Nephron (organoid): ENCODE results near the gene FAM89B.

Experiments used
- H3K27ac Mint-ChIP-seq, 3 experiments: 2 replicates each; pipeline ENCODE4 v1.8.0; 2020; ENCODE audit warnings: mixed read lengths in 3 of 3, mild to moderate bottlenecking in 2 of 3, moderate library complexity in 1 of 3
- H3K27me3 Mint-ChIP-seq: 2 replicates; pipeline ENCODE4 v1.8.0; 2021; ENCODE audit warnings: low read depth, mild to moderate bottlenecking, moderate library complexity, mixed read lengths
- H3K36me3 Mint-ChIP-seq: 2 replicates; pipeline ENCODE4 v1.8.0; 2020; ENCODE audit warnings: low read depth, mixed read lengths
- H3K4me1 Mint-ChIP-seq: 2 replicates; pipeline ENCODE4 v1.8.0; 2020; ENCODE audit warnings: mixed read lengths
- H3K4me3 Mint-ChIP-seq, 3 experiments: 2 replicates each; pipeline ENCODE4 v1.8.0; 2020; ENCODE audit warnings: mild to moderate bottlenecking in 3 of 3, mixed read lengths in 3 of 3, moderate library complexity in 2 of 3
- H3K9me3 Mint-ChIP-seq: 2 replicates; pipeline ENCODE4 v1.8.0; 2020; ENCODE audit warnings: mixed read lengths
- TF ChIP-seq, protein P1 (sequence below), 3 experiments: fragments of 200-600 bp; sonication (generic); IDR thresholded peaks; one replicate each; pipeline ENCODE4 v1.5.0; 2021; ENCODE audit warnings: antibody characterized with exemption in 3 of 3; ENCODE audit not compliant: unreplicated experiment in 3 of 3

Gene FAM89B

DNA sequence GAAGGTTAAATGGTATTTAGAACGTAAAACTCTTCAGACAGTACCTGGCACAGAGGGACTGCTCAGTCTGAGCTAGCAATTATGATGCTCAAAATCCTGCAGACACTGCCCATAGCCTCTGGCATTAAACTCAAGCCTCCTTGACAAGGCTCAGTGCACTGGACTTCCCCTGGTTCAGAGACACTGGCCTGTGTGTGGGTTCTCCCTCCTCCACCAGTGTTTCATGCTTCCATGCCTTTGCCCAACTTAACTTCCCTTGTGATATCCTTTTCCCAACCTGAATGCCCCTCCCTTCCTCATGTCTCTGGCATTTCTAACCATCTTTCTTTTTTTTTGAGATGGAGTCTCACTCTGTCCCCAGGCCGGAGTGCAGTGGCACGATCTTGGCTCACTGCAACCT, 23.2 kb upstream of the FAM89B start:
- peaks cover 47% of the 10 kb centered on the region for H3K27me3 Mint-ChIP-seq
- no peak overlapping the region for H3K4me3 Mint-ChIP-seq
- H3K27ac Mint-ChIP-seq, result peak overlapping the region in 1 of 3 experiments; percentile 1
- TF ChIP-seq, protein P1, sequence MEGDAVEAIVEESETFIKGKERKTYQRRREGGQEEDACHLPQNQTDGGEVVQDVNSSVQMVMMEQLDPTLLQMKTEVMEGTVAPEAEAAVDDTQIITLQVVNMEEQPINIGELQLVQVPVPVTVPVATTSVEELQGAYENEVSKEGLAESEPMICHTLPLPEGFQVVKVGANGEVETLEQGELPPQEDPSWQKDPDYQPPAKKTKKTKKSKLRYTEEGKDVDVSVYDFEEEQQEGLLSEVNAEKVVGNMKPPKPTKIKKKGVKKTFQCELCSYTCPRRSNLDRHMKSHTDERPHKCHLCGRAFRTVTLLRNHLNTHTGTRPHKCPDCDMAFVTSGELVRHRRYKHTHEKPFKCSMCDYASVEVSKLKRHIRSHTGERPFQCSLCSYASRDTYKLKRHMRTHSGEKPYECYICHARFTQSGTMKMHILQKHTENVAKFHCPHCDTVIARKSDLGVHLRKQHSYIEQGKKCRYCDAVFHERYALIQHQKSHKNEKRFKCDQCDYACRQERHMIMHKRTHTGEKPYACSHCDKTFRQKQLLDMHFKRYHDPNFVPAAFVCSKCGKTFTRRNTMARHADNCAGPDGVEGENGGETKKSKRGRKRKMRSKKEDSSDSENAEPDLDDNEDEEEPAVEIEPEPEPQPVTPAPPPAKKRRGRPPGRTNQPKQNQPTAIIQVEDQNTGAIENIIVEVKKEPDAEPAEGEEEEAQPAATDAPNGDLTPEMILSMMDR (IDR thresholded peaks at IDR 0.05; ENCODE audit: unreplicated experiment in 3 of 3), result no peak
- H3K4me1 Mint-ChIP-seq, result peaks cover 12% of the 10 kb centered on the region
- H3K36me3 Mint-ChIP-seq, result peaks cover 59% of the 10 kb centered on the region
- H3K9me3 Mint-ChIP-seq, result no peaks in the 10 kb centered on the region

DNA sequence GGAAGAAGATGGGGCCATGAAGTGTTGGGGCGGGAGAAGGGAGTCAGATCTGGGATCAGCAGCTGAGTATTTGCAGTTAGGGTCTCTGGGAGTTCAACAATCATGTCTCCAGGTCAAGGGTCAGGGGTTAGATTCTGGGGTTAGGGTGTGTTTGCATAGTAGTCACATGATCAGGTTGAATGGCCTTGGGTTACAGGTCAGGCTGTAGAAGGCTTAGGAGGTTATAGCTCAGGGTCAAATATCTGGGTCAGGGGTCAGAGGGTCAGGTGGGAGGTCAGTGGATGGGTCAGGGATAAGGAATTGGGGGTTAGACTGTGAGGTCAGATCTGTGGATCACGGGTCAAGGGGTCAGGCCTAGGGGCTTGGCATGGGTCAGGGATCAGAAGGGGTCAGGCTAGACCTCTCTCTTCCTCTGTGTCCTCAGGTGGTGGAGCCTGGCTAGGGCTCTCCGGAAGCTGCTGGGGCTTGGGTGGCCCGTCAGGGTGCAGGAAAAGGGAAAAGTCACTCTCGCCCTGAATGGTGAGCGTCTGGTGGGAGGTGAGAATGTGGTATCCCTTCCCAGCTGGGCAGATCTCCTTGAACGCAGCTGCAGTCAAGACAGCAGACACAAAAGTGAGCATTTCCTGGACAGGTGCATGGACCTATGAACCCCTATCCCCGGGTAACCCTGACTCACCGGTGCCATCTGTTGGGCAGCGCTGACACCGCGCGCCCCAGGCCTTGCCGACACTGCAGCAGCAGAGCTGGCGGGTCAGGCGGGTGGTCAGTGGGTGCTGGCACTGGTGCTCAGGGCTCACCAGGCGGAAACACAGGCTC, 20.6 kb upstream of the FAM89B start:
- TF ChIP-seq, protein P1 (IDR thresholded peaks at IDR 0.05; ENCODE audit: unreplicated experiment in 3 of 3), result peak; percentile 31 to 42 (median 32)
- peaks cover 30% of the 10 kb centered on the region for H3K27me3 Mint-ChIP-seq
- H3K36me3 Mint-ChIP-seq, result peaks cover 40% of the 10 kb centered on the region
- no peaks in the 10 kb centered on the region for H3K9me3 Mint-ChIP-seq
- H3K27ac Mint-ChIP-seq, result no peak overlapping the region
- peak overlapping the region in 1 of 3 experiments; percentile 12 for H3K4me3 Mint-ChIP-seq
- peaks cover 32% of the 10 kb centered on the region for H3K4me1 Mint-ChIP-seq

DNA sequence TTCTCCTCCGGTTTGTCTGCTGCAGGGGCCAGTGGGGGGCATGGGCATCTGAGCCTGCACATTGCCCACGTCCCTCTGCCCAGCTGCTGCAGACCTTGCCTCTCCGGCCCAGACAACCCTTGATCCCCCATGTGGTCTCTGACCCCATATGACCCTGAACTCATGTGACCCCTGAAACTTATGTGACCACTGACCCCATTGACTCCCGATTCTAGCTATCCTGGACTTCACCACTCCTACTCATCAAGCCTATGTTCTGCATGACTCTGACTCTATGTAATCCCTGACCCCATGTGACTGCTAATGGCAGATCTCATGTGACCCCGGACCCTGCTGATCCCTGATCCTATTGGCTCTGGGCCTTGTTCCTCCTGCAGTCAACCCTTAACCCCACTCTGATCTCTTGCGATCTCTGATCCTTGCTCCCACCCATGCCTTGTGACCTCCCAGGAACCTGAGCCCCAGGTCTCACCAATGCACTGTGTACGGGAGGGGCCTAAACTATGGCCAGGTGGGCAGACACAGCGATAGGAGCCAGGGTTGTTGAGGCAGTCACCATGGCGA, 19.9 kb upstream of the FAM89B start:
- TF ChIP-seq, protein P1 (IDR thresholded peaks at IDR 0.05; ENCODE audit: unreplicated experiment in 3 of 3), result peak in 2 of 3 experiments; percentile 1 to 4
- Mint-ChIP-seq H3K27ac (no peak overlapping the region), H3K9me3 (no peaks in the 10 kb centered on the region), H3K4me3 (no peak overlapping the region), H3K36me3 (peaks cover 40% of the 10 kb centered on the region), H3K4me1 (peaks cover 39% of the 10 kb centered on the region), H3K27me3 (peaks cover 30% of the 10 kb centered on the region)

DNA sequence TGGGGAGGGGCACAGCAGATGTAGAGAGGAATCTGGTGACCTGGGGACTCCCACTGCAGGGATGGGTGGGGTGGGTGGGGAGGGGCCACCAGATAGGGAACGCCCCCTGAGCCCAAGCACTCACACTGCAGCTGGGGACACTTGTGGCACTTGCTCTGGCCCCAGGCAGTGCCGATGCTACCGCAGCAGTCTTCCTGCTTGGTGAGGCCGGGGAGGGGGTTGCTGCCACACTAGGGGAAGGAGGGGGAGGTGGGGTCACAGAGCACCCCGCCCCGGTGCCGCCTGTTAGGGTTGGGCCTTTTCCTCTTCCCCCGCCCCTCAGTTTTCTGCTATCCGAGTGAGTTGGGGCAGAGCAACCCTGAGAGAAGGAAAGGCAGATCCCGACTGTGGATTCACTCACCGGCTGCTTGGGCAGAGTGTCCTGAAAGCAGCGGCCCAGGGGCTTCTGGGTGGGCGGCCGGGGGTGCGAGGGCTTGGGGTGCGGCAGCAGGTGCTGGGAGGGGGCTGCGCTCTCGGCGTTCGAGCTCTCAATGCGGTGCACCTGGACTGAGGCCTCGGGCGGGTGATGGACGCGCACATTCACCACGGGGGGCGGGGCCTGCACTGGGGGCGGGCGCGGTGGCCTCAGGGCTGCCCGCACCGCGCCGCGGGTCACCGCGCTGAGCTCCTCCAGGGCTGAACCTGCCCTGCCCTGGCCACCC, 18.9 kb upstream of the FAM89B start:
- no peaks in the 10 kb centered on the region for H3K9me3 Mint-ChIP-seq
- no peak overlapping the region for H3K4me3 Mint-ChIP-seq
- TF ChIP-seq, protein P1 (IDR thresholded peaks at IDR 0.05; ENCODE audit: unreplicated experiment in 3 of 3), result no peak
- peaks cover 40% of the 10 kb centered on the region for H3K4me1 Mint-ChIP-seq
- peaks cover 25% of the 10 kb centered on the region for H3K27me3 Mint-ChIP-seq
- H3K27ac Mint-ChIP-seq, result no peak overlapping the region
- H3K36me3 Mint-ChIP-seq, result peaks cover 33% of the 10 kb centered on the region

DNA sequence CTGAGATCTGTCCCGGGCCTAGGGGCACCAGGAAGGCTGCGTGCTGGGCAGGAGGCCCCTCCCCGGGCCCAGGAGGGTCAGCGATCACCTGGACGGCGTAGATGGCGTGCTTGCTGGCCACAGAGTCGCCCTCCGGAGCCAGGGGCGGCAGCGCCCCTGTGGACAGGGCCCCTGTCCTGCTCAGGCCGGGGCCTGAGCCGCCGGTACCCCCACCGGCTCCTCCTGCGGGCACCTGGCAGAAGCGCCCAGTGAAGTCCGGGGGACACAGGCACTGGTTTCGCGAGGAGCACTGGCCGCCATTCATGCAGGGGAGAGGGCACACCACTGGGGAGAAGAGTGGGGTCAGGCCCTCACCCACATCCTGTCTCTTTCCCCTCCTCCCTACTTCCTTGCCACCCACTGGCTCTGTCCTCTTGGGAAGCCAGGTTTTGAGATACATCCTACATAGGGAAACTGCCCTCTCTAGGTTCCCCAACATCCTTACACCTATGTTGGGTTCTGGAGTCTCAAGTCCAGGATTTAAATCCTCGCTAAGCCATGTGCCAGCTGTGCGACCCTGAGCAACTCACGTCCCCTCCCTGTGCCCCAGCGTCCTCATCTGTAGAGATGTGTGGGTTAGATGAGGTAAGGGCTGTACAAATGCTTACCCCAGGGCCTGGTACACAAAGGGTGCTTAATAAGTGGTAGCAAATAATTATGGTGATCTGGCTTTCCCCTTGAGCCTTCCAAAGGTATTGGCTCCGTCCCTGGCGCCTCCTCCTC, 18.1 kb upstream of the FAM89B start:
- Mint-ChIP-seq H3K27me3 (peaks cover 17% of the 10 kb centered on the region), H3K9me3 (no peaks in the 10 kb centered on the region), H3K27ac (peak overlapping the region in 1 of 3 experiments; percentile 49), H3K4me3 (peak overlapping the region in 2 of 3 experiments; percentile 49 to 79), H3K36me3 (peaks cover 26% of the 10 kb centered on the region), H3K4me1 (peaks cover 46% of the 10 kb centered on the region)
- TF ChIP-seq, protein P1 (IDR thresholded peaks at IDR 0.05; ENCODE audit: unreplicated experiment in 3 of 3), result no peak
